ENCODE results near the gene TBC1D22A.

Gene TBC1D22A

DNA sequence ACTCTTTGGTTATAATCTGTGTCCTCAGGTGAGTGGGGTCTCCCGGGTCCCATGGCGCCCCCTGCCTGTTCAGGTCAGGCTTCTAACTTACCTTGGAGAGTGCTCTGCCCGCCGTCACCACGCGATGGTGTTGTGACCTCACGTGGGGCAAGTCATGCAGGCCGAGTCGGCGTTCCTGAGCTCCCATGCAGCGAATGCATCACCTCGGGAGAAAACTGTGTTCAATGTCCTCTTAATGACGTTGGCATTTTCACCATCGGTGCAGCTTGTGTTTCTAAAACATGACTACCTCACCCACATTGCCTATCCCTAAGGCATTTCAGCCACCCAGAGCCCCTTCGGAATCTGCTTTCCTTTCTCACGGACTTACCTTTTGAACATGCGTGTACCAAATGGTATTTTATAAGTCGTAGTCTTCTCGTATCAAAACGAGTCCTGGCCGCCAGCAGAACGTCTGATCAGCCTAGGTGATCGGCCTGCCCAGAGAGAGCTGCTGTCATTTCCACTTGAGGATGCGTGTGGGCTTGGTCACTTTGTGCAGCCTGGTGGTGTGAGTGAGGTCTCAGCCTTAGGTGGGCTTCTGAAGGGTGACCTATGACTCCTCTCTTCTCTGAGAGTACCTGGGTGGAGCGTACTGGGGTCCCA is 64.8 kb downstream of the TBC1D22A start:
- Histone ChIP-seq H3K27me3 (ENCODE audit: insufficient read depth, low read length) (no peaks in the 10 kb centered on the region), H3K4me1 (ENCODE audit: insufficient read depth, low read length) (peaks cover 16% of the 10 kb centered on the region; the same call in 1 of the 2 replicates), H3K4me3 (ENCODE audit: low read length) (no peak overlapping the region), H3K9ac (ENCODE audit: low read depth, low read length) (no peak overlapping the region), H3K9me3 (ENCODE audit: insufficient read depth, low read depth, low read length) (no peaks in the 10 kb centered on the region), H3K27ac (ENCODE audit: low read length) (no peak overlapping the region), H3K36me3 (ENCODE audit: insufficient read depth, low read depth, low read length) (no peaks in the 10 kb centered on the region)

DNA sequence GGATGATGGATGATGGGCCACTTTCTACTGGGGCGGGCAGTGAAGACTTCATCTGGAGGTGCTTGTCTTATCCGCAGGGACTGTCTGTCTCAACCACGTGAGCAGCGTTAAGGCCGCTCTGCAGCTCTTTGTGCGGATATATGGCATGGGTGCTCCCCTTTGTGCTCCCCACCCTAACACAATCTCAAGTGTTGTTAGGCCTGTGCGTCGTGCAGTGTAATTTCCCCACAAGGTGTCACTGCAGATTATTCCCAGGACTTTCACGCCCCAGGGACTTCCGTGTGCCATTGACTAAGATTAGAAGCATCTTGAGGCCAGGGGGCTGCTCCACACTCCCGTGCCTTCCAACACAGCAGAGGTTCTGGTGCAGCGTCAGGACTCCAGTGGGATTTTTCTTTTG is 65.3 kb downstream of the TBC1D22A start:
- H3K9ac ChIP-seq (ENCODE audit: low read depth, low read length) = no peak overlapping the region
- no peak overlapping the region for H3K4me3 ChIP-seq (ENCODE audit: low read length)
- H3K27me3 ChIP-seq (ENCODE audit: insufficient read depth, low read length) = no peaks in the 10 kb centered on the region
- no peak overlapping the region for H3K27ac ChIP-seq (ENCODE audit: low read length)
- H3K36me3 ChIP-seq (ENCODE audit: insufficient read depth, low read depth, low read length) = no peaks in the 10 kb centered on the region
- peaks cover 16% of the 10 kb centered on the region; the same call in 1 of the 2 replicates for H3K4me1 ChIP-seq (ENCODE audit: insufficient read depth, low read length)
- H3K9me3 ChIP-seq (ENCODE audit: insufficient read depth, low read depth, low read length) = no peaks in the 10 kb centered on the region

DNA sequence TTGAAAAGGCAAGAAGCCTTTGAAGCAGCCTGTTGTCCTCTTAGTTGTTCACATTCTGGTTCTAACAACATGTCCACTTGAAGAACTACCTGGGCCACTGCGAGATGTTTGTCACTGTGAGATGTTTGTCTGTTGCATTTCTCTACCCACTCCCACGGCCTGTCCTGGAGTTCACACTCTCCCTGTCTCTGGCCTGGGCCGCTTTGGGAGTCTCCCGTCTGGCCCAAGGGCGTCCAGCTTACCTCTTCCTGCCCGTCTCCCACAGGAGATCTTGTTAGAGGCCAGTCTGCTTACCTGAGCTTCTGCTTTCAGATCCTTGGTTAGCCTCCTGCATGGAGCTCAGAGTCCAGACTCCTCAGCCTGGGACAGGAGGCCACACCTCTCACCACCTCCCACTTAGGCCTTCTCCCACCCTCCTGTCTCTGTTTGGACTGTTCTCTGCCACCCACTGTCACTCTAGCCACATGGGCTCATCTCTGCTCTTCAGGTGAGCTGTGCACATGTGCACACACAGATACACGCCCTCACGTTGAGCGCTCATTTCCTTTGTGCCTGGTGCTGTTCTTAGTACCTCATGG is 66.0 kb downstream of the TBC1D22A start:
- H3K27me3 ChIP-seq (ENCODE audit: insufficient read depth, low read length) = no peaks in the 10 kb centered on the region
- no peaks in the 10 kb centered on the region for H3K36me3 ChIP-seq (ENCODE audit: insufficient read depth, low read depth, low read length)
- H3K4me3 ChIP-seq (ENCODE audit: low read length) = no peak overlapping the region
- H3K9me3 ChIP-seq (ENCODE audit: insufficient read depth, low read depth, low read length) = no peaks in the 10 kb centered on the region
- H3K9ac ChIP-seq (ENCODE audit: low read depth, low read length) = no peak overlapping the region
- no peak overlapping the region for H3K27ac ChIP-seq (ENCODE audit: low read length)
- H3K4me1 ChIP-seq (ENCODE audit: insufficient read depth, low read length) = peaks cover 17% of the 10 kb centered on the region; the same call in 1 of the 2 replicates

DNA sequence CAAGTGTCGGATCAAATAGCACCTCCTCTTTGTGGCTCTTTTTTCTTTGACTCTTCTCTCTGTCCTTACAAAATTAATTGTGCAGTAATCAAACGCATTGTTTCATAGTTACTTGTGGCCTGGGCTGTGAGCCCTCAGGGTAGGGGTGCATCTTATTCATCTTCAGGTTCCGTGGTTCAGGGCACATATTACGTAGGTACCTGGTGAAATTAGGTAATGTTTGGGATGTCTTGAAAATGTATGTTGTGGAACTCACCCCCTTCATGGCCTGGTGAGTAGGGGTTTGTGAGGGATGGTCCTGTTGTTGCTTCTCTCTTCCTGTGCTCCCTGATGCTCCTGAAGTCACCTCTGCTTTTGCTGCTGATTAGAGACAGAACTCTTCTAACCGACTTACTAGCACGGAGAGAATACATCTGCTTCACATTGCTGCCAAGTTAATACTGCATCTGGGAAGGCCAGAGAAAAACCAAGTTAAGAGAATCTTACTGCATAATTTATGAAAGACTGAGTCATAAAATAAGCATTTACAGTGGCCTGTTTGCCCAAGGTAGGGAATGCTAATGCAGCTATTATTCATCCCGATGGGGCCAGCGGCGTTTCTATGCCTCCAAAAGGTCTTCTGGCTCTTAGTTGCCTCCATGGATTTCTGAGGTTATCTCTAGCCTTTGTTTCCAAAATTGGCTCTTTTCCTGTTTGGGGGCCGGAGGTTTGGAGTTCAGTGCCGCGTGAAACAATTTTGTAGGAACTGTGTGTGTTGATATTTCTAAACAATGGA is 66.9 kb downstream of the TBC1D22A start:
- no peaks in the 10 kb centered on the region for H3K36me3 ChIP-seq (ENCODE audit: insufficient read depth, low read depth, low read length)
- no peak overlapping the region for H3K4me3 ChIP-seq (ENCODE audit: low read length)
- H3K9ac ChIP-seq (ENCODE audit: low read depth, low read length) = no peak overlapping the region

DNA sequence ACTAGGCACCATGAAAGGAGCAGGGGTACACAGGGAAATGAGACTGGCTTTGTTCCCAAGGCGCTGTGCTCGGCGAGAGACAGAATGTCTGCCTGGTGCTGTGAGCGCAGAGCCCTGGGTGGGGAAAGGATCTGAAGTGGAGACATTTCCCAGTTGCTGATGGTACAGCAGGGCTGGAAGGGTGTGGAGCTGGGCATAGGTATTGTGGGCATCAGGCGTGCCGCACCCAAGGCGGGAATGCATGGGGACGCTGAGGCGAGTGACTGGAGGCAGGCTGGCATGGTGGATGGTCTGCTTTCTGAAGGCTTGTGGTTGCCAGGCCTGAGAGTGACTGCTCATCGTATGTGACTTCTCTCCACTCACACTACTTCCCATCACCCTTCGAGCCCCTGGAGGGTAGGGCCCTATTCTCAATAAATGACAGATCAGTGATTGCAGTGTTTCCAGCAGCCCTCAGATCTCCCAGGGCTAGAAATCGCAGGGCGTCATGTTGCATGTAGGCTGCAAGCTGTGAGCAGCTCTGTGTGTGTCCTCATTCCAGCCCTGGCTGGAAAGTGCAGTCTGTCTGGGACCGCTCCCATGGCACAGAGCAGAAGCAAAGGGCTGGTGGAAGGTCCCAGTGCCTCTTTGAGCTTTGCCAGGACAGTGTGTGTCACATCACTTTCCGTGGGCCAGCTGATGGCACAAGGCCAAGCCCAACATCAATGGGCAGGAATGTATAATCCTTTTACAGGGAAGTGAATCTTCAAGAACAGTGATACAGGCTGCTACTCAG is 67.7 kb downstream of the TBC1D22A start:
- H3K4me3 ChIP-seq (ENCODE audit: low read length) = no peak overlapping the region
- H3K27me3 ChIP-seq (ENCODE audit: insufficient read depth, low read length) = no peaks in the 10 kb centered on the region
- peaks cover 3% of the 10 kb centered on the region; the same call in 1 of the 2 replicates for H3K36me3 ChIP-seq (ENCODE audit: insufficient read depth, low read depth, low read length)
- no peak overlapping the region for H3K27ac ChIP-seq (ENCODE audit: low read length)
- H3K9ac ChIP-seq (ENCODE audit: low read depth, low read length) = no peak overlapping the region
- peaks cover 19% of the 10 kb centered on the region; the same call in 1 of the 2 replicates for H3K4me1 ChIP-seq (ENCODE audit: insufficient read depth, low read length)
- peaks cover 6% of the 10 kb centered on the region for H3K9me3 ChIP-seq (ENCODE audit: insufficient read depth, low read depth, low read length)

More for the DNA sequence above, 66.9 kb downstream of the TBC1D22A start:
- Histone ChIP-seq H3K27me3 (ENCODE audit: insufficient read depth, low read length) (no peaks in the 10 kb centered on the region), H3K27ac (ENCODE audit: low read length) (no peak overlapping the region), H3K4me1 (ENCODE audit: insufficient read depth, low read length) (peaks cover 19% of the 10 kb centered on the region; the same call in 1 of the 2 replicates), H3K9me3 (ENCODE audit: insufficient read depth, low read depth, low read length) (no peaks in the 10 kb centered on the region)

DNA sequence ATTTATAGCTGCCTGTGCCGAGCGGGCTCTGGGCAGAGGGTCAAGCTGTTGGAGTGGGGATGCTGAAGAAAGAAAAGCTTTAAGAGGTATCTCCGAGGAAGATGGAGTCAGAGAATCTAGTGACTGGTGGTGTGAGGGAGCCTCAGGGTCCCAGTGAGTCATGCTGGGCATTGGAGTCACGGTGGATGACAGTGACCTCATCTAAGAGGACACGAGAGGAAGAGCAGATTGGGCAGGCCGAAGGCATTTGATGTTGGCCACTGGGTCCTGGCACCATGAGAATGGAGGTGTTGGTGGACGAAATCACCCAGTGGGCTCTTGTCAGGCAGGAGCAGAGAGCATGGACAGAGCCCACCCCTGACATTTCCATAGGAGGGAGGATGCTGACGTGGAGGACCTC is 68.4 kb downstream of the TBC1D22A start:
- H3K9ac ChIP-seq (ENCODE audit: low read depth, low read length) = no peak overlapping the region
- H3K27me3 ChIP-seq (ENCODE audit: insufficient read depth, low read length) = no peaks in the 10 kb centered on the region
- no peak overlapping the region for H3K4me3 ChIP-seq (ENCODE audit: low read length)
- no peak overlapping the region for H3K27ac ChIP-seq (ENCODE audit: low read length)
- H3K36me3 ChIP-seq (ENCODE audit: insufficient read depth, low read depth, low read length) = peaks cover 10% of the 10 kb centered on the region; the same call in 1 of the 2 replicates
- H3K4me1 ChIP-seq (ENCODE audit: insufficient read depth, low read length) = peaks cover 19% of the 10 kb centered on the region; the same call in 1 of the 2 replicates
- peaks cover 13% of the 10 kb centered on the region for H3K9me3 ChIP-seq (ENCODE audit: insufficient read depth, low read depth, low read length)

DNA sequence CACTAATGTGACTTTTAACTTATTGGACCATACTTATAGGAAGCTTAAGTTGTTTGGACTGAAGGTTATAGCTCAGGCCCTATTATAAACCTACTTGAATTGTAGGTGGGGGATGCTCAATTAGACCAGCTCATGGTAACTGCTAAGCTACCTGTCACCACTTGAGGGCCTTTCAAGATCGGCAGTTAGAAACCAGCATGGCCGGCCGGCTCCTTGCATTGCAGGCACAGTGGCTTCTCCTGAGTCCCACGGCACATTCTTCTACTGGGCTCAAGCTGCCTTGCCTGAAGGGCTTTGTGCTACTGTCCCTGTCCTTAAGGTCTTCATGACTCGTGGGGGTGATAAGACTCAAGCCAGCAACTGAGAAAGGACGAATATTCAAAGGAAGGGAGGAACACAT is 70.8 kb downstream of the TBC1D22A start:
- Histone ChIP-seq H3K36me3 (ENCODE audit: insufficient read depth, low read depth, low read length) (peaks cover 12% of the 10 kb centered on the region; the same call in 1 of the 2 replicates), H3K9ac (ENCODE audit: low read depth, low read length) (no peak overlapping the region), H3K4me3 (ENCODE audit: low read length) (no peak overlapping the region), H3K27ac (ENCODE audit: low read length) (no peak overlapping the region), H3K4me1 (ENCODE audit: insufficient read depth, low read length) (peaks cover 19% of the 10 kb centered on the region; the same call in 1 of the 2 replicates), H3K9me3 (ENCODE audit: insufficient read depth, low read depth, low read length) (peaks cover 18% of the 10 kb centered on the region), H3K27me3 (ENCODE audit: insufficient read depth, low read length) (no peaks in the 10 kb centered on the region)

DNA sequence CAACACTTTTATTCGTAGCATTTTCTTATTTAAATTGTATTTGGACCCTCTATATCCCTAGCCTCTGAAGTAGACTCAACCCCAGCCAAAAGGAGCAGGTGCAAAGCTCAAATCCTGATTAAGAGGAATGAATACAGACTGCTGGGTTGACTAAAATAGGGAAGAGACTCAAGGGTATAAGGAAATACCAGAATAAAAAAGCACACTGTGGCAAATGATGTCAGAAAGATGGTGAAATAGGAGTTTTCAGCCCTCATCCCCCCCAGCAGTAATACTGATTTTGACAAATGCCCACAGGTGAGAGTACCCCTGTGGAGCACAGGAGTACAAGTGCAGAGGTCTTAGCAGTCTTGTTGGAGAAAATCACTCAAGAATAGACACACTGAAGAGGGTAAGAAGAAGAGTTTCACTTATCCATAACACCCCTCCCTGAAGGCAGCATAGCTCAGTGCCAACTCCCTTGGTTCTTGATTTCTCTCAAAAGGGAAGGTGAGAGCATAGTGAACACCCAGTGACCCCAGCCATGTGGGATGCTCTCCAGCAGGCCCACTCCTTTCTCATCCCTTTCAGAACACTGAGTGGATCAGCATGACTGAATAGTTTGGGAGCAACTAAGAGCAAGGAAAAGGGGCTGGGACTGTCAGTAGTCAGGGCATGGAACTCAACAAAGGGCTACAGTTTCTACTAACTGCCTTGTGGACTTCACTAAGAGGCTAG is 71.7 kb downstream of the TBC1D22A start:
- no peak overlapping the region for H3K9ac ChIP-seq (ENCODE audit: low read depth, low read length)
- H3K4me1 ChIP-seq (ENCODE audit: insufficient read depth, low read length) = peaks cover 11% of the 10 kb centered on the region; the same call in 1 of the 2 replicates
- H3K36me3 ChIP-seq (ENCODE audit: insufficient read depth, low read depth, low read length) = peaks cover 12% of the 10 kb centered on the region; the same call in 1 of the 2 replicates
- H3K27ac ChIP-seq (ENCODE audit: low read length) = no peak overlapping the region
- peaks cover 18% of the 10 kb centered on the region for H3K9me3 ChIP-seq (ENCODE audit: insufficient read depth, low read depth, low read length)
- no peak overlapping the region for H3K4me3 ChIP-seq (ENCODE audit: low read length)
- no peaks in the 10 kb centered on the region for H3K27me3 ChIP-seq (ENCODE audit: insufficient read depth, low read length)

DNA sequence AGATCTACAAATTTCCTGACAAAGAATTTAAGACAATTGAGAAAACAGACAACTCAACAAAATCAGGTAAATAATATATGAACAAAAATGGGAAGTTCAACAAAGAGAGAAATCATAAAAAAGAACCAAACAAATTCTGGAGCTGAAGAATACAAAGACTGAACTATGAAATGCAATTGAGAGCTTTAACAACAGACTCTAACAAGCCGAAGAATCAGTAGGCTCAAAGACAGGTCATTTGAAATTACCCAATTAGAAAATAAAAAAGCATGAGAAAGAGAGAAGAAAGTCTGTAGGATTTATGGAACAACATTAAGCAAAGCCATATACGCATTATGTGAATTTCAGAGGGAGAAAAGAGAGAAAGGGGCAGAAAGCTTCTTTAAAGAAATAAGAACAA is 72.8 kb downstream of the TBC1D22A start:
- H3K27ac ChIP-seq (ENCODE audit: low read length) = no peak overlapping the region
- no peak overlapping the region for H3K9ac ChIP-seq (ENCODE audit: low read depth, low read length)
- H3K9me3 ChIP-seq (ENCODE audit: insufficient read depth, low read depth, low read length) = peaks cover 18% of the 10 kb centered on the region
- no peaks in the 10 kb centered on the region for H3K27me3 ChIP-seq (ENCODE audit: insufficient read depth, low read length)
- no peak overlapping the region for H3K4me3 ChIP-seq (ENCODE audit: low read length)
- peaks cover 12% of the 10 kb centered on the region; the same call in 1 of the 2 replicates for H3K36me3 ChIP-seq (ENCODE audit: insufficient read depth, low read depth, low read length)
- peaks cover 3% of the 10 kb centered on the region; the same call in 1 of the 2 replicates for H3K4me1 ChIP-seq (ENCODE audit: insufficient read depth, low read length)

DNA sequence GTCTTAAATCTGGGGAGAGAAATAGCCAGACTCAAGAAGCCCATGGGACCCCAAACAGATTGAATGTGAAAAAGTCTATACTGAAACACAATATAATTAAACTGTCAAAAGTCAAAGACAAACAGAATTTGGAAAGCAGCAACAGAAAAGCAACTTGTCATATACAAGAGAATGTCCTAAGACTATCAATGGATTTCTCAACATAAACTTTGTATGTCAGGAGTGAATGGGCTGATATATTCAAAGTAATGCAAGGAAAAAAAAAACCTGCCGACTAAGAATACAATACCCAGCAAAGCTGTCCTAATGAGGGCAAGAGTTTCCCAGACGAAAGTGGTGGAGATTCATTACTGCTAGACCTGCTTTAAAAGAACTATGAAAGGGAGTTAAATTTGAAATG is 73.2 kb downstream of the TBC1D22A start:
- peaks cover 12% of the 10 kb centered on the region; the same call in 1 of the 2 replicates for H3K36me3 ChIP-seq (ENCODE audit: insufficient read depth, low read depth, low read length)
- H3K4me3 ChIP-seq (ENCODE audit: low read length) = no peak overlapping the region
- H3K9ac ChIP-seq (ENCODE audit: low read depth, low read length) = no peak overlapping the region

More for the DNA sequence above, 73.2 kb downstream of the TBC1D22A start:
- Histone ChIP-seq H3K9me3 (ENCODE audit: insufficient read depth, low read depth, low read length) (peaks cover 18% of the 10 kb centered on the region), H3K27ac (ENCODE audit: low read length) (no peak overlapping the region), H3K27me3 (ENCODE audit: insufficient read depth, low read length) (no peaks in the 10 kb centered on the region), H3K4me1 (ENCODE audit: insufficient read depth, low read length) (peaks cover 3% of the 10 kb centered on the region; the same call in 1 of the 2 replicates)
